CD4-positive, alpha-beta T cell treated with Interleukin-21 for 1 hour (primary cell): ENCODE data around the gene BCLAF3.

Experiments used
- DNase-seq: peaks from one replicate; pipeline ENCODE4 v3.0.0-alpha.2; 2020

Gene BCLAF3

GRCh38 chrX:19964017-19964710 is 26.7 kb downstream of the BCLAF3 start:
- DNase-seq, result no peak

- no peak for DNase-seq
These were observed 29.9 kb downstream of the BCLAF3 start for GRCh38 chrX:19960913-19961312.

GRCh38 chrX:19958552-19959486 is 32.0 kb downstream of the BCLAF3 start:
- DNase-seq, result no peak

- DNase-seq, result no peak
These were observed 33.9 kb downstream of the BCLAF3 start for GRCh38 chrX:19956923-19957322.

- DNase-seq, result no peak
These were observed 34.6 kb downstream of the BCLAF3 start for GRCh38 chrX:19956306-19956705.

GRCh38 chrX:19955306-19955705 is 35.6 kb downstream of the BCLAF3 start:
- DNase-seq, result no peak

- DNase-seq, result no peak
These were observed 36.3 kb downstream of the BCLAF3 start for GRCh38 chrX:19954335-19955096.

GRCh38 chrX:19953145-19953544 is 37.7 kb downstream of the BCLAF3 start:
- DNase-seq, result no peak

- DNase-seq, result no peak
These were observed 41.5 kb downstream of the BCLAF3 start for GRCh38 chrX:19949340-19949739.

- DNase-seq, result no peak
These were observed 43.2 kb downstream of the BCLAF3 start for GRCh38 chrX:19947612-19948011.
